Neural crest cell (in vitro differentiated cells): ENCODE data around the gene PSKH1. TPM values are rescaled to one million over a fixed set of nuclear protein-coding genes. Genes with fewer than 3 reads are reported as not detected.

Experiments used
- DNase-seq: peaks from one replicate; pipeline ENCODE4 v3.0.0; 2021; ENCODE audit warnings: low read depth, mixed read lengths, low spot score
- H3K27ac Mint-ChIP-seq: one replicate; pipeline ENCODE4 v1.8.0; 2021; ENCODE audit warnings: mild to moderate bottlenecking, mixed read lengths; ENCODE audit not compliant: unreplicated experiment
- H3K27me3 Mint-ChIP-seq: 2 replicates; pipeline ENCODE4 v1.8.0; 2021; ENCODE audit warnings: low read depth, mild to moderate bottlenecking, mixed read lengths
- H3K36me3 Mint-ChIP-seq: 2 replicates; pipeline ENCODE4 v1.8.0; 2021; ENCODE audit warnings: low read depth, mild to moderate bottlenecking, mixed read lengths
- H3K4me1 Mint-ChIP-seq: 2 replicates; pipeline ENCODE4 v1.8.0; 2021; ENCODE audit warnings: mixed read lengths
- H3K4me3 Mint-ChIP-seq: one replicate; pipeline ENCODE4 v1.8.0; 2021; ENCODE audit warnings: mild to moderate bottlenecking, mixed read lengths
- H3K9me3 Mint-ChIP-seq: 2 replicates; pipeline ENCODE4 v1.8.0; 2021; ENCODE audit warnings: mixed read lengths
- CTCF ChIP-seq: fragments of 200-600 bp; sonication (generic); conservative IDR thresholded peaks from 2 replicates; pipeline ENCODE4 v1.5.0; 2021; ENCODE audit warnings: antibody characterized with exemption, mild to moderate bottlenecking
- total RNA-seq: library from RNA; stranded (reverse); gene quantifications from 2 replicates; pipeline ENCODE4 v1.2.1, GENCODE V29; 2021

Gene PSKH1
- total RNA-seq, 1 donor from 2014 or later = 41.5 TPM

DNA sequence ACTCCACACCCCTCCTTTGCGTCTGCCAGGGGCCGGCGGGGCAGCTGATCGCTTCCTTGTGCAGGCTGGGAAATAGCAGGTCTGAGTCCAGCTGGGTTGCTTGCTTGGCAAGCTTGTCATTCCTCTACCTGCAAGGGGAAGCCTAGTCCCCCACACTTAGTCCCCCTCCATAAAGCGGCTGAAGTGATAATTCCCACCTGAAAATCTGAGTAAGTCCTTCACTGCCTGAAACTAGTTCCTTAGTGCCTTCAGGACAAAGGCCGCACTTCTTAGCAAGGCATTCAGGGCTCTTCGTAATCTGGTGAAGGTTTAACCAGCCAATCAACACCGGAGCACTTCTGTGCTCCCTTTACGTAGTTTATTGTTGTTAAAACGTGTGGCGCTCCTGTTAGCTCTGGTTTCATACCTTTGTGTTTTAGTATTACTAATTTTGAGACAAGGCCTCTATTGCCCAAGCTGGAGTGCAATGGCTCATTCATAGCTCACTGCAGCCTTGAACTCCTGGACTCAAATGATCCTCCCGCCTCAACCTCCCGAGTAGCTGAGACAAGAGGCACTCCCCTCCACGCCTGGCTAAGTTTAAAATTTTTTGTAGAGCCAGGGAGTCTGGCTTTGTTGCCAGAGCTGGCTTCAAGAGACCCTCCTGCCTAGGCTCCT, 817 bp downstream of the PSKH1 start:
- Mint-ChIP-seq H3K4me1 (peaks cover 33% of the 10 kb centered on the region), H3K27ac (peak overlapping the region; percentile 99), H3K9me3 (no peaks in the 10 kb centered on the region), H3K27me3 (no peaks in the 10 kb centered on the region), H3K36me3 (no peaks in the 10 kb centered on the region), H3K4me3 (peak overlapping the region; percentile 96)
- TF ChIP-seq CTCF = no peak
- DNase-seq = no peak

DNA sequence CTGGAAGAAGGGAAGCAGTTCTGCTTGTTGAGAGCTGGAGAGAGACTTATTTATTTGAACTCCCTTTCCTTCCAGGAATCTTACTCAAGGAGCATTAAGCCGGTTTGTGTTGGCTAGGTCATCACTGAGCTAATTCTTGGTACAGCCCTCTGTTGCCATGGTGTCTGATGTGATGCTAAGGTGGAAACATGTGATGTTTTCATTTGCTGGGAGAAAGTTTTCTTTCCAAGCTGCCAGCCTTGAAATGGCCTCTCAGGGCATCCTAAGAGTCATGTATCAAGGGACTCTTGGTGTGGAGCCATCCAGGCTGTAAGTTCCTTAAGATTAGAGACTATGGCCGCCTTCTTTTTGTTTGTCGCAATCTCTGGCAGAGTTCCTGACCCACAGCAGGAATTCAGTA, 4.2 kb downstream of the PSKH1 start:
- H3K27me3 Mint-ChIP-seq = no peaks in the 10 kb centered on the region
- DNase-seq = no peak
- H3K36me3 Mint-ChIP-seq = no peaks in the 10 kb centered on the region
- peaks cover 32% of the 10 kb centered on the region for H3K4me1 Mint-ChIP-seq
- no peaks in the 10 kb centered on the region for H3K9me3 Mint-ChIP-seq
- peak overlapping the region; percentile 31 for H3K4me3 Mint-ChIP-seq
- no peak overlapping the region for H3K27ac Mint-ChIP-seq
- TF ChIP-seq CTCF = no peak

DNA sequence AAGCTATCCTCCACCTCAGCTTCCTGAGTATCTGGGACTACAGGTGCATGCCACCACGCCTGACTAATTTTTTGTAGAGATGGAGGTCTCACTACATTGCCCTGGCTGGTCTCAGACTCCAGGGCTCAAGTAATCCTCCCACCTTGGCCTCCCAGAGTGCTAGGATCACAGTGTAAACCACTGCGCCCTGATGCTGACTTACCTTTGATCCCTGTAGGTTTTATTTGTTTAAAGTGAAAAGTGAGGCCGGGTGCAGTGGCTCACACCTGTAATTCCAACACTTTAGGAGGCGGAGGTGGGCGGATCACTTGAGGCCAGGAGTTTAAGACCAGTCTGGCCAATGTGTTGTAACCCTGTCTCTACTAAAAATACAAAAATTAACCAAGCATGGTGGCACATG, 8.7 kb downstream of the PSKH1 start:
- Mint-ChIP-seq H3K9me3 (no peaks in the 10 kb centered on the region), H3K27ac (no peak overlapping the region), H3K4me1 (peaks cover 5% of the 10 kb centered on the region), H3K36me3 (no peaks in the 10 kb centered on the region), H3K27me3 (no peaks in the 10 kb centered on the region), H3K4me3 (no peak overlapping the region)
- DNase-seq = no peak
- no peak for TF ChIP-seq CTCF

GRCh38 chr16:67902831-67903230, 9.8 kb downstream of the PSKH1 start:
- no peaks in the 10 kb centered on the region for H3K9me3 Mint-ChIP-seq
- peak overlapping the region; percentile 14 for H3K27ac Mint-ChIP-seq
- no peak for TF ChIP-seq CTCF
- H3K4me1 Mint-ChIP-seq = no peaks in the 10 kb centered on the region
- DNase-seq = no peak
- H3K27me3 Mint-ChIP-seq = no peaks in the 10 kb centered on the region
- no peaks in the 10 kb centered on the region for H3K36me3 Mint-ChIP-seq
- H3K4me3 Mint-ChIP-seq = no peak overlapping the region

DNA sequence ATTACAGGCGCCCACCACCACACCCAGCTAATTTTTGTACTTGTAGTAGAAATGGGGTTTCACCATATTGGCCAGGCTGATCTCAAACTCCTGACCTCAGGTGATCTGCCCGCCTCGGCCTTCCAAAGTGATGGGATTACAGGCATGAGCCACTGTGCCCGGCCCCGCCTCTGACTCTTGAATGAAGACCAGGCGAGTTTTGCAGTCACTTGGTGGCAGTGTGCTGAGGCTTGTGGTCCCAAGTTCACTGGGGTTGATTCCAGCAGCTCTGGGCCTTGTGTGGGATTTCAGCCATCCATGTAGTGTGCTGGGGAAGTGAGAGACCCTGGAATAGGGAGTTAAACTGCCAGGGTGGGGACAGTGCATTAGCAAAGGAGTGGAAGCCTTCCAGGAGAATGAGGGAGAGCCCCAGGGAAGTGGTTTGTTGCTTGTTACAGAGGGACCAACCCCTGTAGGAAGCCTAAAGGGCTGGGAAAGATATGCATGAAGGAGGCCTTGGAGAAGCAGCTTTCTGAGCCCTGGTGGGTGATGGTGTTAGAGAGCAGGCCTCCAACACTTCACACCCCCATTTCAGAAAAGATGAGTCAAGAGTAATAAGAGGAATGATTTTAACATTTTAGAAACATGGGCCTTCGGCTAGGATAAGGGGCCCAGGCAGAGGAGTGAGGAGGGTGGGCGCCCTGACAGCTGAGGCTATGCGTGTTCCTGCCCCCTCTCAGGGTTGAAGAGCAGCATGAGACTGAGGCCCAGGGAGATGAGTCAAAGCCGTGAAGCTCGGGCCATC, 14.5 kb downstream of the PSKH1 start:
- no peak for TF ChIP-seq CTCF
- H3K27ac Mint-ChIP-seq = peak overlapping the region; percentile 70
- no peaks in the 10 kb centered on the region for H3K4me1 Mint-ChIP-seq
- peaks cover 4% of the 10 kb centered on the region for H3K36me3 Mint-ChIP-seq
- DNase-seq = no peak
- no peaks in the 10 kb centered on the region for H3K27me3 Mint-ChIP-seq
- no peaks in the 10 kb centered on the region for H3K9me3 Mint-ChIP-seq
- no peak overlapping the region for H3K4me3 Mint-ChIP-seq
